ENCODE measurements around the gene BTNL3.

GRCh38 chr5:180988016-180988415, 630 bp upstream of the BTNL3 start:
- no peak for TF ChIP-seq CTCF (IDR thresholded peaks at IDR 0.05)
- TF ChIP-seq POLR2A (IDR thresholded peaks at IDR 0.05), result no peak
